SK-N-SH treated with all-trans-retinoic acid at 6 μM for 48 hours (cell line): ENCODE data around the gene COL25A1.

Experiments
- ATAC-seq: fragments of 200-7000 bp; cut with Tn5 transposase; 3 replicates; pipeline ENCODE4 v1.9.1; 2020; ENCODE audit warnings: mild to moderate bottlenecking, moderate library complexity
- ARNTL ChIP-seq: fragments of 450-650 bp; formaldehyde crosslinking; IDR thresholded peaks from 2 replicates; pipeline ENCODE4 v1.5.0; 2020; ENCODE audit warnings: low read depth, mild to moderate bottlenecking, moderate library complexity, borderline replicate concordance
- CSDC2 ChIP-seq: fragments of 250-450 bp; sonication (Bioruptor Pico); IDR thresholded peaks from 2 replicates; pipeline ENCODE4 v1.5.0; 2020; ENCODE audit warnings: mild to moderate bottlenecking, moderate library complexity
- CSRNP3 ChIP-seq: fragments of 250-450 bp; sonication (Bioruptor Pico); IDR thresholded peaks from 2 replicates; pipeline ENCODE4 v1.5.1; 2021; ENCODE audit warnings: mild to moderate bottlenecking, moderate library complexity
- ESRRG ChIP-seq: fragments of 250-450 bp; sonication (Bioruptor Pico); IDR thresholded peaks from 2 replicates; pipeline ENCODE4 v1.6.1; 2021; ENCODE audit warnings: mild to moderate bottlenecking
- GLIS3 ChIP-seq: fragments of 250-450 bp; sonication (Bioruptor Pico); IDR thresholded peaks from 2 replicates; pipeline ENCODE4 v1.5.0; 2020; ENCODE audit warnings: mild to moderate bottlenecking, moderate library complexity
- ISL1 ChIP-seq: fragments of 250-450 bp; sonication (Bioruptor Pico); IDR thresholded peaks from 2 replicates; pipeline ENCODE4 v2.1.2; 2022; ENCODE audit warnings: mild to moderate bottlenecking, moderate library complexity
- OSR1 ChIP-seq: fragments of 250-450 bp; sonication (Bioruptor Pico); IDR thresholded peaks from 2 replicates; pipeline ENCODE4 v1.8.0; 2022; ENCODE audit warnings: moderate library complexity, mild to moderate bottlenecking, inconsistent platforms
- PATZ1 ChIP-seq: fragments of 250-450 bp; sonication (Bioruptor Pico); IDR thresholded peaks from 2 replicates; pipeline ENCODE4 v1.8.0; 2020; ENCODE audit warnings: mild to moderate bottlenecking, moderate library complexity, borderline replicate concordance
- PPARA ChIP-seq: fragments of 250-450 bp; sonication (Bioruptor Pico); IDR thresholded peaks from 2 replicates; pipeline ENCODE4 v1.5.0; 2020; ENCODE audit warnings: mild to moderate bottlenecking, borderline replicate concordance
- RARB ChIP-seq: fragments of 250-450 bp; sonication (Bioruptor Pico); IDR thresholded peaks from 2 replicates; pipeline ENCODE4 v1.8.0; 2021; ENCODE audit warnings: mild to moderate bottlenecking, moderate library complexity
- SNAI2 ChIP-seq: fragments of 250-450 bp; sonication (Bioruptor Pico); IDR thresholded peaks from 2 replicates; pipeline ENCODE4 v1.5.0; 2020; ENCODE audit warnings: mild to moderate bottlenecking, moderate library complexity
- TCF4 ChIP-seq: fragments of 250-450 bp; sonication (Bioruptor Pico); IDR thresholded peaks from 2 replicates; pipeline ENCODE4 v1.8.0; 2021; ENCODE audit warnings: mild to moderate bottlenecking, moderate library complexity, borderline replicate concordance
- TOX ChIP-seq: fragments of 250-450 bp; sonication (Bioruptor Pico); IDR thresholded peaks from 2 replicates; pipeline ENCODE4 v1.8.0; 2021; ENCODE audit warnings: mild to moderate bottlenecking, moderate library complexity, borderline replicate concordance
- TSHZ2 ChIP-seq: fragments of 250-450 bp; sonication (Bioruptor Pico); IDR thresholded peaks from 2 replicates; pipeline ENCODE4 v1.5.0; 2020; ENCODE audit warnings: mild to moderate bottlenecking, moderate library complexity
- ZFP3 ChIP-seq: fragments of 250-450 bp; sonication (Bioruptor Pico); IDR thresholded peaks from 2 replicates; pipeline ENCODE4 v1.5.0; 2020; ENCODE audit warnings: mild to moderate bottlenecking, moderate library complexity
- ZFP30 ChIP-seq: fragments of 450-650 bp; formaldehyde crosslinking; IDR thresholded peaks from 2 replicates; pipeline ENCODE4 v1.5.0; 2022; ENCODE audit warnings: mild to moderate bottlenecking, moderate library complexity
- ZNF565 ChIP-seq: fragments of 450-650 bp; formaldehyde crosslinking; conservative IDR thresholded peaks from 2 replicates; pipeline ENCODE4 v1.5.0; 2020; ENCODE audit warnings: low read depth, mild to moderate bottlenecking, moderate library complexity
- ZNF70 ChIP-seq: fragments of 450-650 bp; formaldehyde crosslinking; IDR thresholded peaks from 2 replicates; pipeline ENCODE4 v1.5.0; 2020; ENCODE audit warnings: mild to moderate bottlenecking, moderate library complexity
- ZNF8 ChIP-seq: fragments of 450-650 bp; formaldehyde crosslinking; IDR thresholded peaks from 2 replicates; pipeline ENCODE4 v1.5.0; 2020; ENCODE audit warnings: mild to moderate bottlenecking, moderate library complexity
- TF ChIP-seq, protein P1 (sequence below): fragments of 250-450 bp; sonication (Bioruptor Pico); IDR thresholded peaks from 2 replicates; pipeline ENCODE4 v1.5.1; 2020; ENCODE audit warnings: low read depth, mild to moderate bottlenecking, moderate library complexity

COL25A1 gene

GRCh38 chr4:108940634-108941033, 361.8 kb downstream of the COL25A1 start:
- no peak for ATAC-seq
- no peak for TF ChIP-seq ARNTL (CRISPR knock-in tag)
- TF ChIP-seq CSRNP3 (CRISPR knock-in tag), result no peak
- no peak for TF ChIP-seq TCF4 (CRISPR knock-in tag)
- TF ChIP-seq PATZ1 (CRISPR knock-in tag), result no peak
- TF ChIP-seq ZFP30, result no peak
- no peak for TF ChIP-seq TSHZ2 (CRISPR knock-in tag)
- TF ChIP-seq, all 23 proteins: peak for 0

- no peak for ATAC-seq
- TF ChIP-seq, protein P1, sequence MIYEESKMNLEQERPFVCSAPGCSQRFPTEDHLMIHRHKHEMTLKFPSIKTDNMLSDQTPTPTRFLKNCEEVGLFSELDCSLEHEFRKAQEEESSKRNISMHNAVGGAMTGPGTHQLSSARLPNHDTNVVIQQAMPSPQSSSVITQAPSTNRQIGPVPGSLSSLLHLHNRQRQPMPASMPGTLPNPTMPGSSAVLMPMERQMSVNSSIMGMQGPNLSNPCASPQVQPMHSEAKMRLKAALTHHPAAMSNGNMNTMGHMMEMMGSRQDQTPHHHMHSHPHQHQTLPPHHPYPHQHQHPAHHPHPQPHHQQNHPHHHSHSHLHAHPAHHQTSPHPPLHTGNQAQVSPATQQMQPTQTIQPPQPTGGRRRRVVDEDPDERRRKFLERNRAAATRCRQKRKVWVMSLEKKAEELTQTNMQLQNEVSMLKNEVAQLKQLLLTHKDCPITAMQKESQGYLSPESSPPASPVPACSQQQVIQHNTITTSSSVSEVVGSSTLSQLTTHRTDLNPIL (CRISPR knock-in tag), result no peak
- TF ChIP-seq ISL1 (CRISPR knock-in tag) (no peak), TSHZ2 (CRISPR knock-in tag) (no peak), ARNTL (CRISPR knock-in tag) (no peak), GLIS3 (CRISPR knock-in tag) (no peak), TOX (no peak), ZFP3 (CRISPR knock-in tag) (no peak), CSDC2 (no peak), ZNF70 (CRISPR knock-in tag) (no peak), ZNF8 (CRISPR knock-in tag) (no peak), ESRRG (CRISPR knock-in tag) (no peak), ZNF565 (CRISPR knock-in tag) (no peak), SNAI2 (CRISPR knock-in tag) (no peak), TCF4 (CRISPR knock-in tag) (no peak), PATZ1 (CRISPR knock-in tag) (no peak), OSR1 (CRISPR knock-in tag) (no peak), RARB (CRISPR knock-in tag) (no peak), PPARA (CRISPR knock-in tag) (no peak)
Measured at GRCh38 chr4:108940149-108940548, 362.3 kb downstream of the COL25A1 start.
